Aorta (tissue), 5 donors: ENCODE measurements around the gene ARPC2. TPM values are rescaled to one million over a fixed set of nuclear protein-coding genes. Genes with fewer than 3 reads are reported as not detected.

Experiments used
- ATAC-seq: fragments of 200-7000 bp; cut with Tn5 transposase; one replicate; pipeline ENCODE4 v1.9.1; 2022; ENCODE audit warnings: moderate library complexity; ENCODE audit not compliant: low FRiP score
- DNase-seq, 2 donors: peaks; one replicate each; pipeline ENCODE4 v3.0.0-alpha.2; 2020
- H3K27ac ChIP-seq, 2 donors: one replicate each; pipeline ENCODE4 v1.5.1; 2013; ENCODE audit warnings: low read length in 2 of 2, mild to moderate bottlenecking in 2 of 2, moderate library complexity in 2 of 2, control low read depth in 1 of 2, inconsistent platforms in 1 of 2, low read depth in 1 of 2
- H3K27me3 ChIP-seq, 2 donors: one replicate each; pipeline ENCODE4 v1.6.1; 2013; ENCODE audit warnings: control low read depth in 1 of 2, low read length in 1 of 2, mild to moderate bottlenecking in 1 of 2, moderate library complexity in 1 of 2; ENCODE audit not compliant: insufficient read depth in 2 of 2, control insufficient read depth in 1 of 2
- H3K36me3 ChIP-seq, 2 donors: one replicate each; pipeline ENCODE4 v1.6.1; 2013; ENCODE audit warnings: control low read depth in 1 of 2, low read length in 1 of 2, mild to moderate bottlenecking in 1 of 2; ENCODE audit not compliant: insufficient read depth in 2 of 2, control insufficient read depth in 1 of 2
- H3K4me1 ChIP-seq, 2 donors: one replicate each; pipeline ENCODE4 v1.6.1; 2013; ENCODE audit warnings: low read length in 2 of 2, control low read depth in 1 of 2, mild to moderate bottlenecking in 1 of 2, moderate library complexity in 1 of 2; ENCODE audit not compliant: insufficient read depth in 2 of 2, control insufficient read depth in 1 of 2
- H3K4me3 ChIP-seq, 2 donors: one replicate each; pipeline ENCODE4 v1.5.1; 2013; ENCODE audit warnings: low read length in 2 of 2, control low read depth in 1 of 2, mild to moderate bottlenecking in 1 of 2
- H3K9me3 ChIP-seq: one replicate; pipeline ENCODE4 v1.6.1; 2013; ENCODE audit warnings: mild to moderate bottlenecking, low read length; ENCODE audit not compliant: control insufficient read depth
- WGBS, 2 donors: extraction: QIAGEN DNeasy Blood & Tissue Kit; methylation state at CpG; one replicate each; pipeline ENCODE4 v1.1.7; 2013; 5-methylcytosine and 5-hydroxymethylcytosine counted together
- intact Hi-C, 2 donors: fragments of 100-400 bp; cut with DNase I; formaldehyde crosslinking; loops; one replicate each; pipeline versions ENCODE4 v1.14.2 to v1.15.0; 2022
- polyA plus RNA-seq, 2 donors: library from polyadenylated mRNA; stranded (reverse); fragments of 200-250 nt; gene quantifications; one replicate each; pipeline ENCODE4 v1.2.3, GENCODE V29; 2013
- total RNA-seq, 2 donors: library from RNA; stranded (reverse); fragmentation: NEBNext Ultra II Directional; extraction: Animal tissue kit (Norgen Biotek cat#: 25700); gene quantifications; one replicate each; pipeline ENCODE4 v1.2.1, GENCODE V29; 2021
- donor health status: healthy with polysubstance abuse.
- donor health status: Bipolar disorder and iron deficiency.
- donor health status: DM: no; HTN: no; CAD: no.
- donor health status: DM: no; HTN: no; CAD: no.
- donor health status: DM: yes; HTN: yes; CAD: no.

ARPC2 gene
- total and polyA plus RNA-seq, 4 donors, result 297 to 467 (median 359) TPM

GRCh38 chr2:218260742-218261422, 43.9 kb downstream of the ARPC2 start, which contains the start of gene GPBAR1:
GPBAR1 (plus strand) TSS chr2:218261015; CDS start chr2:218262725, 1,710 bp downstream.
- no peak within 1 kb of the TSS for H3K27ac ChIP-seq
- H3K4me1 ChIP-seq, result no peaks in the 10 kb centered on the region
- no peaks in the 10 kb centered on the region for H3K9me3 ChIP-seq
- ATAC-seq, result no peak
- 64% methylated on average over 10 of the region's 10 CpGs for WGBS, 2 donors
- H3K4me3 ChIP-seq, result no peak within 1 kb of the TSS
- intact Hi-C loops, result loop anchor here in 1 of 2 donors (10.0 kb wide), 1 partner anchor 304 kb away; the partner anchor contains the start of genes CNOT9 and USP37
- peak; percentile 67 to 79 for DNase-seq
- no peaks in the 10 kb centered on the region for H3K36me3 ChIP-seq
- no peaks in the 10 kb centered on the region for H3K27me3 ChIP-seq

GRCh38 chr2:218261423-218262236, 44.6 kb downstream of the ARPC2 start:
- H3K27me3 ChIP-seq, result no peaks in the 10 kb centered on the region
- ATAC-seq (no peak), DNase-seq (peak in 1 of 2 donors; percentile 71)
- no peaks in the 10 kb centered on the region for H3K4me1 ChIP-seq
- WGBS, 2 donors, result 65 to 68% methylated on average over 8 of the region's 8 CpGs
- no peak overlapping the region for H3K27ac ChIP-seq
- no peaks in the 10 kb centered on the region for H3K9me3 ChIP-seq
- no peaks in the 10 kb centered on the region for H3K36me3 ChIP-seq
- no peak overlapping the region for H3K4me3 ChIP-seq
- intact Hi-C loops, result loop anchor here in 1 of 2 donors (10.0 kb wide), 1 partner anchor 303 kb away; the partner anchor contains the start of genes CNOT9 and USP37

DNA sequence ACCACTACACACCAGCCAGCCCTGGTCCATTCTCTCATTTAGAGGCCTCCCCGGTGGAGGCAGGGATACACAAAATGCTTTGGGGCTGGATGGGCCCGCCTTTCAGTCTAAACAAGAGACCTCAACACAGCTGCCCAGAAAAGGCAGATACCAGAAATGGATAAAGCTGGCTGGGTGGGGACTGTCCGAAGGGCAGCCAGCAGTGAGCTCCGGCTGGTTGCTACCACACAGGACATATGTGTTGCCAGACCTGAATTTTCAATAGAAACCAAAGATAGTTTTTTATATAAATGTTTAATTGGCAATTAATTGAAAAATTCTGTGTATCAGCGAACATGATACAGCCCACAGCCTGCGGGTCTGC, 45.2 kb downstream of the ARPC2 start:
- H3K27ac ChIP-seq, result no peak overlapping the region
- no peaks in the 10 kb centered on the region for H3K27me3 ChIP-seq
- no peak overlapping the region for H3K4me3 ChIP-seq
- intact Hi-C loops, result loop anchor here in 1 of 2 donors (10.0 kb wide), 1 partner anchor 303 kb away; the partner anchor contains the start of genes CNOT9 and USP37
- 74 to 75% methylated on average over 6 of the region's 6 CpGs for WGBS, 2 donors
- ATAC-seq, result no peak
- H3K9me3 ChIP-seq, result no peaks in the 10 kb centered on the region
- peak in 1 of 2 donors; percentile 36 for DNase-seq
- no peaks in the 10 kb centered on the region for H3K36me3 ChIP-seq
- H3K4me1 ChIP-seq, result no peaks in the 10 kb centered on the region

DNA sequence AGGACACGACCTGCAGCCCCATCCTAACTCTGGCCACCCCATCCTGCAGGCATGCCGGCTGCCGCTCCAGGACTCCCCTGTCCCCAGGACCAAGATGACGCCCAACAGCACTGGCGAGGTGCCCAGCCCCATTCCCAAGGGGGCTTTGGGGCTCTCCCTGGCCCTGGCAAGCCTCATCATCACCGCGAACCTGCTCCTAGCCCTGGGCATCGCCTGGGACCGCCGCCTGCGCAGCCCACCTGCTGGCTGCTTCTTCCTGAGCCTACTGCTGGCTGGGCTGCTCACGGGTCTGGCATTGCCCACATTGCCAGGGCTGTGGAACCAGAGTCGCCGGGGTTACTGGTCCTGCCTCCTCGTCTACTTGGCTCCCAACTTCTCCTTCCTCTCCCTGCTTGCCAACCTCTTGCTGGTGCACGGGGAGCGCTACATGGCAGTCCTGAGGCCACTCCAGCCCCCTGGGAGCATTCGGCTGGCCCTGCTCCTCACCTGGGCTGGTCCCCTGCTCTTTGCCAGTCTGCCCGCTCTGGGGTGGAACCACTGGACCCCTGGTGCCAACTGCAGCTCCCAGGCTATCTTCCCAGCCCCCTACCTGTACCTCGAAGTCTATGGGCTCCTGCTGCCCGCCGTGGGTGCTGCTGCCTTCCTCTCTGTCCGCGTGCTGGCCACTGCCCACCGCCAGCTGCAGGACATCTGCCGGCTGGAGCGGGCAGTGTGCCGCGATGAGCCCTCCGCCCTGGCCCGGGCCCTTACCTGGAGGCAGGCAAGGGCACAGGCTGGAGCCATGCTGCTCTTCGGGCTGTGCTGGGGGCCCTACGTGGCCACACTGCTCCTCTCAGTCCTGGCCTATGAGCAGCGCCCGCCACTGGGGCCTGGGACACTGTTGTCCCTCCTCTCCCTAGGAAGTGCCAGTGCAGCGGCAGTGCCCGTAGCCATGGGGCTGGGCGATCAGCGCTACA, 45.9 kb downstream of the ARPC2 start:
- Histone ChIP-seq H3K36me3 (no peaks in the 10 kb centered on the region), H3K4me1 (no peaks in the 10 kb centered on the region), H3K4me3 (no peak overlapping the region)

GRCh38 chr2:218263817-218264641, 47.0 kb downstream of the ARPC2 start:
- no peaks in the 10 kb centered on the region for H3K36me3 ChIP-seq

More for the DNA sequence above, 45.9 kb downstream of the ARPC2 start:
- intact Hi-C loops, result loop anchor here in 1 of 2 donors (10.0 kb wide), 1 partner anchor 302 kb away; the partner anchor contains the start of genes CNOT9 and USP37
- Histone ChIP-seq H3K27ac (no peak overlapping the region), H3K27me3 (no peaks in the 10 kb centered on the region), H3K9me3 (no peaks in the 10 kb centered on the region)
- 63 to 64% methylated on average over 39 of the region's 39 CpGs for WGBS, 2 donors
- DNase-seq, result peak in 1 of 2 donors; percentile 83
- ATAC-seq, result no peak

DNA sequence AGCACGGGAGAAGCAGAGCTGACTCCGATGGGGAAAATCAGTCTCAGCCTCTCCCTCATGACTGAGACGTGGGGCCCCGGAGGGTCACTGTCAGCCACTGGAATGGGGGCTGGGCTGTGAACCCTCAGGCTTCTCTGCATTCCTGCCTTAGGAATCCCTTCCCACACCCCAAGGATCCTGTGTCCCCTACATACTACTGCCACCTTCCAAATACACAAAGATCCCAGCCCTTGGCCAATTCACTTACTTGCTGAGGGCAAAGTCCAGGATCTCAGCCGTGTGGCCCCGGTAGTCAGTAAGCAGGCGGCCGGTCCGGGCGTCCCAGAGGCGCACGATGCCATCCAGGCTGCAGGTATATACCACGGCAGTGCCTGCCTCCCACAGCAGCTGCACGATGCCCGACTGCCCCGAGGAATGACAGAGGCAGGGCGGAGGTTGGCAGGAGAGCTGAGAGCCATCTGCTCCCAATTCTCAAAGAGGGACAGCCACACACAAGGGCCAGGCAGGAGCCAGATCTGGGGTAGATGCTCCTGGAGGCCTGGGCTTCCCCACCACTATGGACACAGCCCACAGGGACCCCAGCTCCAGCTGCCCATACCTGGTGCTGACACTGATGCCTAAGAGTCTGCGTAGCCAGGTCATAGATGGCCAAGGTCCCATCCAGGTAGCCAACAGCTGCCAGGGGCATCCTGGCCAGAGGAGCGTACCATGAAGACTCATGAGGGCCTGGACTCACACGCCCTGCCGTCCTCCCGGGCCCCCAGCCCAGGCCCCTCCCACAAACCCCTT, 48.0 kb downstream of the ARPC2 start:
- H3K4me1 ChIP-seq, result no peaks in the 10 kb centered on the region
- no peak for ATAC-seq
- no peaks in the 10 kb centered on the region for H3K9me3 ChIP-seq
- H3K4me3 ChIP-seq, result no peak overlapping the region
- 83 to 90% methylated on average over 22 of the region's 22 CpGs for WGBS, 2 donors
- intact Hi-C loops, result loop anchor here in 1 of 2 donors (5.0 to 10.0 kb wide), 2 partner anchors 78 to 300 kb away; partner anchors contain the start of genes CNOT9 and USP37
- no peaks in the 10 kb centered on the region for H3K36me3 ChIP-seq
- DNase-seq, result peak in 1 of 2 donors; percentile 70
- H3K27ac ChIP-seq, result no peak overlapping the region
- H3K27me3 ChIP-seq, result no peaks in the 10 kb centered on the region

More at GRCh38 chr2:218263817-218264641, 47.0 kb downstream of the ARPC2 start:
- DNase-seq, result peak in 1 of 2 donors; percentile 57
- no peak overlapping the region for H3K4me3 ChIP-seq
- H3K27ac ChIP-seq, result no peak overlapping the region
- 79 to 85% methylated on average over 17 of the region's 17 CpGs for WGBS, 2 donors
- H3K4me1 ChIP-seq, result no peaks in the 10 kb centered on the region
- H3K27me3 ChIP-seq, result no peaks in the 10 kb centered on the region
- no peak for ATAC-seq
- intact Hi-C loops, result loop anchor here in 1 of 2 donors (10.0 kb wide), 1 partner anchor 301 kb away; the partner anchor contains the start of genes CNOT9 and USP37
- H3K9me3 ChIP-seq, result no peaks in the 10 kb centered on the region

- Histone ChIP-seq H3K36me3 (no peaks in the 10 kb centered on the region), H3K4me1 (no peaks in the 10 kb centered on the region), H3K27ac (no peak overlapping the region), H3K27me3 (no peaks in the 10 kb centered on the region), H3K4me3 (no peak overlapping the region), H3K9me3 (no peaks in the 10 kb centered on the region)
- intact Hi-C loops, result loop anchor here in 1 of 2 donors (5.0 to 10.0 kb wide), 2 partner anchors 78 to 299 kb away; partner anchors contain the start of genes CNOT9 and USP37
- ATAC-seq, result no peak
- 89% methylated on average over 8 of the region's 8 CpGs for WGBS, 2 donors
- peak; percentile 38 to 65 for DNase-seq
These were observed 48.6 kb downstream of the ARPC2 start for GRCh38 chr2:218265626-218266025.
